Measurements from ENCODE around the gene NFATC2.
A peak's percentile ranks its signal among the peaks of the same experiment; 100 is the strongest.

NFATC2 gene

GRCh38 chr20:51410586-51411325 lies 131.8 kb downstream of the NFATC2 start:
- no peak for DNase-seq

GRCh38 chr20:51409192-51409880 lies 133.2 kb downstream of the NFATC2 start:
- DNase-seq: no peak

GRCh38 chr20:51404297-51405060 lies 138.0 kb downstream of the NFATC2 start:
- DNase-seq: peak; percentile 87 to 89

- no peak for DNase-seq
Measured at GRCh38 chr20:51403466-51404220, 138.9 kb downstream of the NFATC2 start.

- DNase-seq: peak in 1 of 2 experiments; percentile 46
Measured at GRCh38 chr20:51402201-51402600, 140.3 kb downstream of the NFATC2 start.

GRCh38 chr20:51401496-51401895 lies 141.0 kb downstream of the NFATC2 start:
- DNase-seq: no peak

GRCh38 chr20:51400051-51400926 lies 142.2 kb downstream of the NFATC2 start:
- peak; percentile 84 to 86 for DNase-seq

GRCh38 chr20:51399006-51399890 lies 143.3 kb downstream of the NFATC2 start:
- DNase-seq: no peak

GRCh38 chr20:51398552-51398951 lies 144.0 kb downstream of the NFATC2 start:
- DNase-seq: no peak

- DNase-seq: no peak
Measured at GRCh38 chr20:51398083-51398482, 144.4 kb downstream of the NFATC2 start.

GRCh38 chr20:51397137-51397536 lies 145.4 kb downstream of the NFATC2 start:
- no peak for DNase-seq

- DNase-seq: no peak
Measured at GRCh38 chr20:51396365-51396909, 146.1 kb downstream of the NFATC2 start.

GRCh38 chr20:51394706-51395105 lies 147.8 kb downstream of the NFATC2 start:
- no peak for DNase-seq

- no peak for DNase-seq
Measured at GRCh38 chr20:51393571-51393970, 148.9 kb downstream of the NFATC2 start.

- DNase-seq: no peak
Measured at GRCh38 chr20:51392614-51393186, 149.8 kb downstream of the NFATC2 start.

- no peak for DNase-seq
Measured at GRCh38 chr20:51391926-51392325, 150.6 kb downstream of the NFATC2 start.

GRCh38 chr20:51389543-51390264 lies 152.8 kb downstream of the NFATC2 start:
- DNase-seq: no peak

GRCh38 chr20:51388756-51389542 lies 153.6 kb downstream of the NFATC2 start:
- no peak for DNase-seq

GRCh38 chr20:51388227-51388626 lies 154.3 kb downstream of the NFATC2 start:
- no peak for DNase-seq
